ENCODE results near the gene SLC1A1.

Gene SLC1A1

DNA sequence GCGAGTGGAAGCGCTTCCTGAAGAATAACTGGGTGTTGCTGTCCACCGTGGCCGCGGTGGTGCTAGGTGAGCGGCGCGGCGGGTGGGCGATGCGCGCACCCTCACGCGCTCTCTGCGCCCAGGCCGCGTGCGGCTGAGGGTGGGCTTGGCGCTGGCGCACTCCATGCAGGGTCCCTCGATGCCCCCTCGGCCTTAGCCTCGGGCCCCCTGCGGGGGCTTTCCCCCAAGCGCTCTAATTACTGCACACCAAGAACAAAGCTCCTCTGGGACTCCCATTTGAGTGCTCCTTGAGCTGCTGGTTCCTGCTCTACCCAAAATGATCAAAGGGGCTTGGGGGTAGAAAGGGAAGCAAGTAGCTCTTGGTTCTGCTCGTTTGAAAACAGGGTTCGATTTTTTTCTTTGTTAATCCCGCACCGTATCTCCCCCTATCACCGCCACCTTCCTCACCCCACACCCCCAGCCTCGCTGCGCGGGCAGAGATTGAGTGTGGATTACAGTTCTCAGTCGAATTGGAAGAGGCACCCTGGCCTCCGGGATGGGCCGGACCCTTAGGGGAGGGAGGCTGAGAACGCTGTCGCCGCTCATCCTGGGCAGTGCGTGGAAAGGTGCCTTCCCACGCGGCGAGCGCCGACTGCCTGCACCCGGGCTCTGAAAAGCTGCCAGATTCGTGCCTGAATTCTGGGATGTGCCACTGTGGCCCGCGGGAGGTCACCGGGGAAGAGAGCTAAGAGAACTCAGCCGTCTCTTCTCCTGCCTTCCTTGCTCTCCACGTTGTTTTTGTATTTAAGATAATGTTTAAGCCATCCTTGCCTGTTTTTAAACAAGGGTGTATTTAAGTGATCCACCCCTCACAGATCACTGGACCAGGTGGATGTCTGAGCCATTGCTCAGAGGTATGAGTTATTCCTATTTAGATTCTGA lies 697 bp downstream of the SLC1A1 start:
- no peak for TF ChIP-seq RAD21 (IDR thresholded peaks at IDR 0.05; ENCODE audit: low read depth)
- TF ChIP-seq FOXM1 (IDR thresholded peaks at IDR 0.05; ENCODE audit: borderline replicate concordance, low read depth) = no peak

DNA sequence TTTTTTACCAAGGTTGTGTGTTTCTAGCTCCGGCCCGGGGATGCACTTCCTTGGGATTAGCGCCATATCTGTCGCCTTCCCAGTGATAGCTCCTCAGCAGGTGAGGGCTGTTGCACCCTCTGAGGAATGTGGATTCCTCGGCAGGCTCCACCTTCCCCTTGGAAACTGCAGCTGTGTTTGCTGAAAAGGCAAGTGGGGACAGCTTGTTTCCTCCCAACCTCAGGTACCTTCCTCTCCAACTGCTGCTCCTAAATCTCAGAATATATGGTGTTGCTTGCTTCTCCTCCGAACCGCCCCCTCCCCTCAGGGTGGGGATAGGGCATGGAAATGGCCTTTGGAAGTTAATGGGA lies 1.3 kb downstream of the SLC1A1 start:
- TF ChIP-seq ZBTB7A (IDR thresholded peaks at IDR 0.05; ENCODE audit: low read depth) (no peak), NFIC (IDR thresholded peaks at IDR 0.05) (no peak), YY1 (IDR thresholded peaks at IDR 0.05; ENCODE audit: low read depth) (no peak), EGR1 (IDR thresholded peaks at IDR 0.05) (no peak)

DNA sequence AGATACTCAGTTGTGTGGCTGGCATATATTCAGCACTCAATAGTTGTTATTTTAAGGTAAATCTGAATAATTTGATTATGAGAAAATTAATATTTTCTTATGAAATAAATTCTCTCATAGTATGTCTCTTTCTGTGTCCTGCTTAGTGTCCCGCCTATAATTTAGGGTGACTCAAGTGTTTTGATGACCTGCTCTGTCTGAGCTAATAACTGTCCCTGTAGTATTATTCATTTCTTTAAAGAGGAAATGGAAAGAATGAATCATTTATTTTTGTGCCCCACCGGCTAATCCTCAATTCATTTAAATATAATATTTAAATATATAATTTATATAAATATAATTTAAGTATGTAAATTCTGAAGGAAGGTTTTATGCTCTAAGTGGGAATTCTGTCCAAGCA lies 4.1 kb downstream of the SLC1A1 start:
- TF ChIP-seq, protein P1, sequence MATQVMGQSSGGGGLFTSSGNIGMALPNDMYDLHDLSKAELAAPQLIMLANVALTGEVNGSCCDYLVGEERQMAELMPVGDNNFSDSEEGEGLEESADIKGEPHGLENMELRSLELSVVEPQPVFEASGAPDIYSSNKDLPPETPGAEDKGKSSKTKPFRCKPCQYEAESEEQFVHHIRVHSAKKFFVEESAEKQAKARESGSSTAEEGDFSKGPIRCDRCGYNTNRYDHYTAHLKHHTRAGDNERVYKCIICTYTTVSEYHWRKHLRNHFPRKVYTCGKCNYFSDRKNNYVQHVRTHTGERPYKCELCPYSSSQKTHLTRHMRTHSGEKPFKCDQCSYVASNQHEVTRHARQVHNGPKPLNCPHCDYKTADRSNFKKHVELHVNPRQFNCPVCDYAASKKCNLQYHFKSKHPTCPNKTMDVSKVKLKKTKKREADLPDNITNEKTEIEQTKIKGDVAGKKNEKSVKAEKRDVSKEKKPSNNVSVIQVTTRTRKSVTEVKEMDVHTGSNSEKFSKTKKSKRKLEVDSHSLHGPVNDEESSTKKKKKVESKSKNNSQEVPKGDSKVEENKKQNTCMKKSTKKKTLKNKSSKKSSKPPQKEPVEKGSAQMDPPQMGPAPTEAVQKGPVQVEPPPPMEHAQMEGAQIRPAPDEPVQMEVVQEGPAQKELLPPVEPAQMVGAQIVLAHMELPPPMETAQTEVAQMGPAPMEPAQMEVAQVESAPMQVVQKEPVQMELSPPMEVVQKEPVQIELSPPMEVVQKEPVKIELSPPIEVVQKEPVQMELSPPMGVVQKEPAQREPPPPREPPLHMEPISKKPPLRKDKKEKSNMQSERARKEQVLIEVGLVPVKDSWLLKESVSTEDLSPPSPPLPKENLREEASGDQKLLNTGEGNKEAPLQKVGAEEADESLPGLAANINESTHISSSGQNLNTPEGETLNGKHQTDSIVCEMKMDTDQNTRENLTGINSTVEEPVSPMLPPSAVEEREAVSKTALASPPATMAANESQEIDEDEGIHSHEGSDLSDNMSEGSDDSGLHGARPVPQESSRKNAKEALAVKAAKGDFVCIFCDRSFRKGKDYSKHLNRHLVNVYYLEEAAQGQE (IDR thresholded peaks at IDR 0.05; ENCODE audit: low read depth) = no peak
- TF ChIP-seq, protein P2, sequence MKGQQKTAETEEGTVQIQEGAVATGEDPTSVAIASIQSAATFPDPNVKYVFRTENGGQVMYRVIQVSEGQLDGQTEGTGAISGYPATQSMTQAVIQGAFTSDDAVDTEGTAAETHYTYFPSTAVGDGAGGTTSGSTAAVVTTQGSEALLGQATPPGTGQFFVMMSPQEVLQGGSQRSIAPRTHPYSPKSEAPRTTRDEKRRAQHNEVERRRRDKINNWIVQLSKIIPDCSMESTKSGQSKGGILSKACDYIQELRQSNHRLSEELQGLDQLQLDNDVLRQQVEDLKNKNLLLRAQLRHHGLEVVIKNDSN (IDR thresholded peaks at IDR 0.05) = no peak
- TF ChIP-seq, protein P3, sequence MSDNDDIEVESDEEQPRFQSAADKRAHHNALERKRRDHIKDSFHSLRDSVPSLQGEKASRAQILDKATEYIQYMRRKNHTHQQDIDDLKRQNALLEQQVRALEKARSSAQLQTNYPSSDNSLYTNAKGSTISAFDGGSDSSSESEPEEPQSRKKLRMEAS (IDR thresholded peaks at IDR 0.05) = no peak
- TF ChIP-seq YY1 (IDR thresholded peaks at IDR 0.05; ENCODE audit: low read depth) (no peak), TCF12 (IDR thresholded peaks at IDR 0.05; ENCODE audit: low read depth) (no peak), EGR1 (IDR thresholded peaks at IDR 0.05) (no peak), FOXM1 (IDR thresholded peaks at IDR 0.05; ENCODE audit: borderline replicate concordance, low read depth) (no peak), ZBTB7A (IDR thresholded peaks at IDR 0.05; ENCODE audit: low read depth) (no peak), NFIC (IDR thresholded peaks at IDR 0.05) (no peak), EP300 (IDR thresholded peaks at IDR 0.05; ENCODE audit: borderline replicate concordance) (no peak), CREB1 (IDR thresholded peaks at IDR 0.05; ENCODE audit: low read depth) (no peak), TEAD4 (IDR thresholded peaks at IDR 0.05) (no peak), RAD21 (IDR thresholded peaks at IDR 0.05; ENCODE audit: low read depth) (no peak), CEBPB (IDR thresholded peaks at IDR 0.05) (no peak), TAF1 (IDR thresholded peaks at IDR 0.05; ENCODE audit: low read depth) (no peak)

DNA sequence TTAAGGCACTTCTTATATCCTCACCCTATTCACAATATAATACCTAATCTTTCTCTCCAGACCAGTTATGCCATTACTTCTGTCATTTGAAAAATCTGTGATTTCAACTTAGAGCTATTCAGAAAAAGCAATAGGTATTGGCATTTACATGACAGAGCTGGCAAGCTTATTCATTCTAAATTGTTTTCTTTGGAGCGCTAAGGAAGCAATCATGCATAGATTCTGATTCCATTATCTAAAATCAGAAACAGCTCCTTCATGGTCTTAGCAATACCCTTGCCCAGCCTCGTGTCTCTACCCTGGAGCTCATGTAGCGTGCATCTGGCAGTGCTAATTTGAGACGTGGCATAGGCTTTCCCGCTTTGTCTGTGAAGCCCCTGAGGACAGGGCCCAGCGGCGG lies 4.5 kb downstream of the SLC1A1 start:
- peak; percentile 18; the same call in 1 of the 2 replicates for TF ChIP-seq NFIC (IDR thresholded peaks at IDR 0.05)
- no peak for TF ChIP-seq RAD21 (IDR thresholded peaks at IDR 0.05; ENCODE audit: low read depth)

DNA sequence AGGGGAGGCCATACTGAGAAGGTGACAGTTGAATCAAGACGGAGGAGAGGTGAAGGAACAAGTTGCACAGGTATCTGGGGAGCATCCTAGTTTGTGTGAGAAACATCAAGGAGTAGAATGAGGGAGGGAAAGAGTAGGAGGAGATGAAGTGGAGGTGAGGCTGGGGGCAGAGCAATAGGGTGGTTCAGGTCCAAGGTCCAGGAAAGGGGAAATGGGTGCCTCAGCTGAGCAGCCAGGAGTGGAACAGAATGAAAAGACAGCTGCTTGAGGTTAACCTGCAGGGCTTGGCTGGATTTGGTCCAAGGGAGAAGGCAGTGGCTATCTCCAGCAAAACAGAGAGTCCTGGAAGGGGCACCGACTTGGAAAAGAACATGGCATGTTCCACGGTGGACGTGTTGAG lies 5.3 kb downstream of the SLC1A1 start:
- TF ChIP-seq NFIC (IDR thresholded peaks at IDR 0.05) = no peak
- TF ChIP-seq EP300 (IDR thresholded peaks at IDR 0.05; ENCODE audit: borderline replicate concordance) = no peak
- TF ChIP-seq TEAD4 (IDR thresholded peaks at IDR 0.05) = no peak
- TF ChIP-seq CEBPB (IDR thresholded peaks at IDR 0.05) = no peak
- TF ChIP-seq EGR1 (IDR thresholded peaks at IDR 0.05) = no peak
- TF ChIP-seq ZBTB7A (IDR thresholded peaks at IDR 0.05; ENCODE audit: low read depth) = no peak
- TF ChIP-seq FOXM1 (IDR thresholded peaks at IDR 0.05; ENCODE audit: borderline replicate concordance, low read depth) = no peak
- TF ChIP-seq CREB1 (IDR thresholded peaks at IDR 0.05; ENCODE audit: low read depth) = no peak
- TF ChIP-seq TCF12 (IDR thresholded peaks at IDR 0.05; ENCODE audit: low read depth) = no peak

DNA sequence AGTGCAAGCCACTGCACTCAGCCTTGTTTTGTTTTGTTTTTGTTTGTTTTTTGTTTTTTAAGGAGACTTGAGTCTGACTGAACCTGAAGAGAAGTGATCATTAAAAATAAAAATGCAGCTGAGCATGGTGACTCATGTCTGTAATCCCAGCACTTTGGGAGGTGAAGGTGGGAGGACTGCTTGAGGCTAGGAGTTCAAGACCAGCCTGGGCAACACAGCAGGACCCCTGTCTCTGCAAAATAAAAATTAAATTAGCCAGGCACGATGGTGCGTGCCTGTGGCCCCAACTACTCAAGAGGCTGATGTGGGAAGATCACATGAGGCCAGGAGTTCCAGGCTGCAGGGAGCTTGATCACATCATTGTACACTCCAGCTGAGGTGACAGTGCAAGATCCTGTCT lies 6.2 kb downstream of the SLC1A1 start:
- no peak for TF ChIP-seq TAF1 (IDR thresholded peaks at IDR 0.05; ENCODE audit: low read depth)
- TF ChIP-seq TEAD4 (IDR thresholded peaks at IDR 0.05) = no peak
- TF ChIP-seq FOXM1 (IDR thresholded peaks at IDR 0.05; ENCODE audit: borderline replicate concordance, low read depth) = no peak
- TF ChIP-seq CEBPB (IDR thresholded peaks at IDR 0.05) = no peak

DNA sequence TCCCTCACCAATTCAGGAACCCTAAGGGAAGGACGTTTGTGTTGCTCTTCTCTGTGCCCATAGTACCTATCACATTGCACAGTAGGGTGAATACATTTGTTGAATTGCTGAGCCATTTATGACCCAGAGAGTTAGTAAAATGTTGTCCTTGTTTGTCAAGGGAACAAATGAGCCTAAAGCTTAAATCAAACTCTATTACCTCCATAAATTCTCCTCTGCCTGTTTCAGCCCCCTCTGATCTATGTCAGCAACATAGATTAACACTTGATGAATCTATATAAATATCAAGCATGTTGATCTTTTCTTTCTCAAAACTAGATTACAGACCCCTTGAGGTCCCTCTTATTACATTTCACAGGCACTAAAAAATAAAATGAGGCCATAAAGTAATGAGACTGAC lies 7.1 kb downstream of the SLC1A1 start:
- no peak for TF ChIP-seq YY1 (IDR thresholded peaks at IDR 0.05; ENCODE audit: low read depth)
- TF ChIP-seq TCF12 (IDR thresholded peaks at IDR 0.05; ENCODE audit: low read depth) = no peak
- TF ChIP-seq, protein P1 (IDR thresholded peaks at IDR 0.05; ENCODE audit: low read depth) = no peak
- no peak for TF ChIP-seq CEBPB (IDR thresholded peaks at IDR 0.05)
- no peak for TF ChIP-seq CREB1 (IDR thresholded peaks at IDR 0.05; ENCODE audit: low read depth)
- TF ChIP-seq TAF1 (IDR thresholded peaks at IDR 0.05; ENCODE audit: low read depth) = no peak
- TF ChIP-seq, protein P3 (IDR thresholded peaks at IDR 0.05) = no peak

Measured in Ishikawa (cell line).